GM19025 (cell line): ENCODE measurements around the gene SAFB.

Experiments
- ATAC-seq: cut with Tn5 transposase; IDR thresholded peaks from one replicate; pipeline ENCODE4 v1.9.1; 2021; ENCODE audit warnings: mild to moderate bottlenecking, low read depth, moderate library complexity; ENCODE audit not compliant: unreplicated experiment

Gene SAFB

GRCh38 chr19:5717215-5717935 lies 94.5 kb downstream of the SAFB start:
- ATAC-seq, result no peak
